ENCODE data around the gene RPS5.

The RPS5 gene

GRCh38 chr19:58387338-58388174 lies 487 bp downstream of the RPS5 start:
- no peak for DNase-seq (ENCODE audit: low read depth in 2 of 2)
- H3K4me3 ChIP-seq (replicated peaks in 1 of 2; ENCODE audit: low read depth in 2 of 2, low read length in 2 of 2) = peak overlapping the region; percentile 79 to 87
- no peak for TF ChIP-seq CTCF (IDR thresholded peaks at IDR 0.05; ENCODE audit: low read depth, low read length)

- TF ChIP-seq CTCF (IDR thresholded peaks at IDR 0.05; ENCODE audit: low read depth, low read length) = no peak
These were observed 1.1 kb downstream of the RPS5 start for GRCh38 chr19:58388175-58388526.

GRCh38 chr19:58392945-58393724 lies 6.1 kb downstream of the RPS5 start:
- H3K4me3 ChIP-seq (replicated peaks in 1 of 2; ENCODE audit: low read depth in 2 of 2, low read length in 2 of 2) = no peak overlapping the region
- no peak for DNase-seq (ENCODE audit: low read depth in 2 of 2)
- no peak for TF ChIP-seq CTCF (IDR thresholded peaks at IDR 0.05; ENCODE audit: low read depth, low read length)

More at GRCh38 chr19:58388175-58388526, 1.1 kb downstream of the RPS5 start:
- DNase-seq (ENCODE audit: low read depth in 2 of 2) = no peak
- peak overlapping the region; percentile 79 to 87 for H3K4me3 ChIP-seq (replicated peaks in 1 of 2; ENCODE audit: low read depth in 2 of 2, low read length in 2 of 2)

DNA sequence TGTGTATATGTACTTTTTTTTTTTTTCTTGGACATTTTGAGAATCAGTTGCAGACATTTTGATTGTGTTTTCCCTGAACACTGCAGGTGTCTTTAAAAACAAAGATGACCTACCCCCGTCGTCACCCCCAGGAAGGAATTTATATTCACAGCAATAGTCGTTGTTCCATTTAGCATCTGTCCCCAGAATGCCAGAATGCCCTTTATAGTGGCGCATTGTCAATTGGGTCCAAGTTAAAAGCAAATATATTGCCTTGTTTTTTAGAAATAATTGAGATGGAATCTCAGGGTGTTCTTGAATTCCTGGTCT lies 6.6 kb downstream of the RPS5 start:
- TF ChIP-seq CTCF (IDR thresholded peaks at IDR 0.05; ENCODE audit: low read depth, low read length) = no peak
- H3K4me3 ChIP-seq (replicated peaks in 1 of 2; ENCODE audit: low read depth in 2 of 2, low read length in 2 of 2) = no peak overlapping the region
- DNase-seq (ENCODE audit: low read depth in 2 of 2) = no peak

GRCh38 chr19:58394821-58395219 lies 7.8 kb downstream of the RPS5 start:
- TF ChIP-seq CTCF (IDR thresholded peaks at IDR 0.05; ENCODE audit: low read depth, low read length) = no peak
- no peak overlapping the region for H3K4me3 ChIP-seq (replicated peaks in 1 of 2; ENCODE audit: low read depth in 2 of 2, low read length in 2 of 2)
- DNase-seq (ENCODE audit: low read depth in 2 of 2) = no peak

DNA sequence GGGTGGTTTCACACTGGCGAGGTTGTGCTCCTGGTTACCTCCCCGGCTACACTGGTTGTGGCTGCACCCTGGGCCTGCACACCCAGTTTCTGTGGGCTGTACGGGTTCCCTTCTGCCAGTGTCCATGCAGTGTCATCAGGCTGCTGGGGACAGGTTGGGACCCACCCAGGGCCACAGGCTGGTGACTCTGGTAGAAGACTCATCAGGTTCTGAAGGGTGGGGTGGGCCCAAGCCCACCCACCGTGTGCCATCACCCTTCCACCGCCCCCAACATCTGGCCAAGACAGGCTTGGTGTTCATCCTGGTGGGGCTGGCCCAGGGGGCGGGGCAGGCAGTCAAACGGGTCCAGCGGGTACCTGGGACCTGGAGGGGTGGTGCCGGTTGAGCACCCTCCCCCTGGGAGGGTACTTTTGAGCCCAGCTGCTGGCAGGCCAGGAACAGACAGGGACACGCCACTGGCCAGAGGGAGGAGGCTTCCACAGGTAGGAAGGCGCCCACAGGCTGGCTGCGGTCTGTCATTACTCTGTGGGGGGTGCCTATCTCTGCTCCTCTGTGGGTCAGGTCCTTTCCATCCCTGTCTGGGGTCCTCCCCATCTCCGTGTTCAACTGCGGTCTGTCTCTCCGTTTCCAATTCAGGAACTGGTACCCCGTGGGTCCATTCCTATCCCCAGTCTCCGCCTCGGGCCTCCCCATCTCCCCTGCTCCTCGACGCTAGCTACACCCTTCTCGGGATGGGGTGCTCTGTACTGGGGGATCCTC lies 8.3 kb downstream of the RPS5 start, which contains the start of gene RNF225:
RNF225 (plus strand) TSS at position 437 of the 759 bp plus-strand sequence. CDS start 434 bp downstream, outside the sequence.
- DNase-seq (ENCODE audit: low read depth in 2 of 2) = no peak
- no peak within 1 kb of the TSS for H3K4me3 ChIP-seq (replicated peaks in 1 of 2; ENCODE audit: low read depth in 2 of 2, low read length in 2 of 2)
- TF ChIP-seq CTCF (IDR thresholded peaks at IDR 0.05; ENCODE audit: low read depth, low read length) = no peak

All from cardiac fibroblast (primary cell).